Thyroid gland (tissue), 4 donors: ENCODE results near the gene JTB.

Experiments used
- CTCF ChIP-seq, 6 experiments: fragments of 200-600 bp in 3 of 6; fragments of 450-650 bp in 3 of 6; sonication (generic) in 3 of 6; IDR thresholded peaks; one replicate each; pipeline ENCODE4 v1.5.1; 2016 to 2019; ENCODE audit warnings: antibody characterized with exemption in 6 of 6, mild to moderate bottlenecking in 2 of 6, inconsistent platforms in 1 of 6, moderate library complexity in 1 of 6
- POLR2A ChIP-seq, 2 donors: fragments of 450-650 bp; IDR thresholded peaks; one replicate each; pipeline ENCODE4 v1.6.1; 2017; ENCODE audit warnings: antibody characterized with exemption in 2 of 2, mild to moderate bottlenecking in 2 of 2, moderate library complexity in 1 of 2

GRCh38 chr1:153939476-153939875, 38.0 kb downstream of the JTB start:
- TF ChIP-seq CTCF (IDR thresholded peaks at IDR 0.05) (no peak), POLR2A (IDR thresholded peaks at IDR 0.05) (no peak)
